ENCODE measurements around the gene DUSP28. TPM values are rescaled to one million over a fixed set of nuclear protein-coding genes. Genes with fewer than 3 reads are reported as not detected.
A peak's percentile ranks its signal among the peaks of the same experiment; 100 is the strongest.

DUSP28 gene
- total and polyA plus RNA-seq, 10 of the 15 experiments (the other 5 are each of a cell fraction or from before 2014, with no cell fraction given), result 2.5 to 12.5 (median 6.4) TPM

DNA sequence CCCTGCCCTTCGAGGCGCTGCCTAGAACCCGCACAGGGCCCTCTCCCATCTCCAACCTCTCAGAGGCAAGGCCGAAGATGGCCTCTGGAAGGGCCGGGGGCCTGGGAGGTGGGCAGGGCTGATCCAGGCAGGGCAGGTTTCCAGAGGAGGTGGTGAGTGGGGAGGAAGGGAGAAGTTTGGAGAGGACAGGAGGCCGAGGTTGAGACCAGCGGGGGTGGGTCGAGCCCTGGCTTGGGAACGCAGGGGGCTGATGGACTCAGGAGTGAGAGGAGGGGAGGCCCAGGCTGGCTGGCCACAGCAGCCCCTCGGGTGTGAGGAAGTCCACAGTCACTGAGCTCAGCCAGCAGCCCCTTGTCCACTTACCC lies 36.9 kb downstream of the DUSP28 start:
- Histone ChIP-seq H3K9me3 (replicated peaks; ENCODE audit: control insufficient read depth, insufficient read depth, low read length) (no peaks in the 10 kb centered on the region), H3K27me3 (replicated peaks in 1 of 2; ENCODE audit: control insufficient read depth in 2 of 2, insufficient read depth in 2 of 2, low read length in 1 of 2) (no peaks in the 10 kb centered on the region), H2AFZ (ENCODE audit: control insufficient read depth, low read depth, low read length) (no peak overlapping the region), H3K4me2 (ENCODE audit: control insufficient read depth, insufficient read depth) (no peak overlapping the region), H3K4me1 (ENCODE audit: control insufficient read depth, insufficient read depth, low read length) (no peaks in the 10 kb centered on the region; the same call in 1 of the 2 replicates), H3K27ac (ENCODE audit: control insufficient read depth, insufficient read depth) (no peak overlapping the region), H4K20me1 (ENCODE audit: control insufficient read depth, insufficient read depth) (no peaks in the 10 kb centered on the region), H3K9ac (ENCODE audit: control insufficient read depth, insufficient read depth, low read length) (no peak overlapping the region), H3K36me3 (ENCODE audit: control insufficient read depth in 2 of 2, insufficient read depth in 2 of 2, low read length in 1 of 2) (peaks cover 0 to 24% of the 10 kb centered on the region in 2 experiments; a peak in 3 of 4 replicates), H3K79me2 (ENCODE audit: control insufficient read depth, insufficient read depth, low read length) (no peaks in the 10 kb centered on the region), H3K4me3 (no peak overlapping the region)
- intact Hi-C loops (cut with micrococcal nuclease; ENCODE audit: unreplicated experiment), result no loop called here
- ChIA-PET POLR2A (no interaction called here), RAD21 (ENCODE audit: unreplicated experiment) (no interaction called here), SMC1A (ENCODE audit: uncharacterized antibody, unreplicated experiment) (no interaction called here), CTCF (no interaction called here)
- in situ Hi-C loops (cut with MboI), result no loop called here
- DNase-seq (ENCODE audit: low read depth, low spot score), result no peak
- no peak for ATAC-seq
- 79% methylated on average over 10 of the region's 10 CpGs for WGBS (ENCODE audit: insufficient coverage, insufficient replicate concordance, low lambda C conversion rate, missing lambda C conversion rate)
- no peak for FAIRE-seq
- TF ChIP-seq, protein P1, sequence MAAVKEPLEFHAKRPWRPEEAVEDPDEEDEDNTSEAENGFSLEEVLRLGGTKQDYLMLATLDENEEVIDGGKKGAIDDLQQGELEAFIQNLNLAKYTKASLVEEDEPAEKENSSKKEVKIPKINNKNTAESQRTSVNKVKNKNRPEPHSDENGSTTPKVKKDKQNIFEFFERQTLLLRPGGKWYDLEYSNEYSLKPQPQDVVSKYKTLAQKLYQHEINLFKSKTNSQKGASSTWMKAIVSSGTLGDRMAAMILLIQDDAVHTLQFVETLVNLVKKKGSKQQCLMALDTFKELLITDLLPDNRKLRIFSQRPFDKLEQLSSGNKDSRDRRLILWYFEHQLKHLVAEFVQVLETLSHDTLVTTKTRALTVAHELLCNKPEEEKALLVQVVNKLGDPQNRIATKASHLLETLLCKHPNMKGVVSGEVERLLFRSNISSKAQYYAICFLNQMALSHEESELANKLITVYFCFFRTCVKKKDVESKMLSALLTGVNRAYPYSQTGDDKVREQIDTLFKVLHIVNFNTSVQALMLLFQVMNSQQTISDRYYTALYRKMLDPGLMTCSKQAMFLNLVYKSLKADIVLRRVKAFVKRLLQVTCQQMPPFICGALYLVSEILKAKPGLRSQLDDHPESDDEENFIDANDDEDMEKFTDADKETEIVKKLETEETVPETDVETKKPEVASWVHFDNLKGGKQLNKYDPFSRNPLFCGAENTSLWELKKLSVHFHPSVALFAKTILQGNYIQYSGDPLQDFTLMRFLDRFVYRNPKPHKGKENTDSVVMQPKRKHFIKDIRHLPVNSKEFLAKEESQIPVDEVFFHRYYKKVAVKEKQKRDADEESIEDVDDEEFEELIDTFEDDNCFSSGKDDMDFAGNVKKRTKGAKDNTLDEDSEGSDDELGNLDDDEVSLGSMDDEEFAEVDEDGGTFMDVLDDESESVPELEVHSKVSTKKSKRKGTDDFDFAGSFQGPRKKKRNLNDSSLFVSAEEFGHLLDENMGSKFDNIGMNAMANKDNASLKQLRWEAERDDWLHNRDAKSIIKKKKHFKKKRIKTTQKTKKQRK (IDR thresholded peaks at IDR 0.05; ENCODE audit: low read depth, low read length), result no peak
- TF ChIP-seq RBBP5 (conservative IDR thresholded peaks at IDR 0.05) (no peak), POLR2A (IDR thresholded peaks at IDR 0.05; ENCODE audit: low read depth, low read length) (peak; percentile 22; the same call in 1 of the 2 replicates), CHD2 (IDR thresholded peaks at IDR 0.05; ENCODE audit: borderline replicate concordance, low read depth, low read length) (no peak)
- BruUV-seq (replicated peaks), result no TSS peak
